ENCODE results near the gene DHX35.
A peak's percentile ranks its signal among the peaks of the same experiment; 100 is the strongest.

DHX35 gene

GRCh38 chr20:39019805-39020325 is 57.7 kb downstream of the DHX35 start:
- Histone ChIP-seq H3K27me3 (ENCODE audit: insufficient read depth, poor library complexity, severe bottlenecking) (no peaks in the 10 kb centered on the region), H3K9me3 (ENCODE audit: severe bottlenecking) (no peaks in the 10 kb centered on the region), H3K36me3 (ENCODE audit: low read depth) (peaks cover 92% of the 10 kb centered on the region), H3K4me3 (ENCODE audit: severe bottlenecking) (no peak overlapping the region), H3K4me1 (ENCODE audit: insufficient read depth, poor library complexity, severe bottlenecking) (peaks cover 11% of the 10 kb centered on the region), H3K27ac (ENCODE audit: poor library complexity, severe bottlenecking) (no peak overlapping the region)
- ATAC-seq (ENCODE audit: low read depth) (no peak), DNase-seq (ENCODE audit: low spot score) (no peak)
- TF ChIP-seq, protein P1, sequence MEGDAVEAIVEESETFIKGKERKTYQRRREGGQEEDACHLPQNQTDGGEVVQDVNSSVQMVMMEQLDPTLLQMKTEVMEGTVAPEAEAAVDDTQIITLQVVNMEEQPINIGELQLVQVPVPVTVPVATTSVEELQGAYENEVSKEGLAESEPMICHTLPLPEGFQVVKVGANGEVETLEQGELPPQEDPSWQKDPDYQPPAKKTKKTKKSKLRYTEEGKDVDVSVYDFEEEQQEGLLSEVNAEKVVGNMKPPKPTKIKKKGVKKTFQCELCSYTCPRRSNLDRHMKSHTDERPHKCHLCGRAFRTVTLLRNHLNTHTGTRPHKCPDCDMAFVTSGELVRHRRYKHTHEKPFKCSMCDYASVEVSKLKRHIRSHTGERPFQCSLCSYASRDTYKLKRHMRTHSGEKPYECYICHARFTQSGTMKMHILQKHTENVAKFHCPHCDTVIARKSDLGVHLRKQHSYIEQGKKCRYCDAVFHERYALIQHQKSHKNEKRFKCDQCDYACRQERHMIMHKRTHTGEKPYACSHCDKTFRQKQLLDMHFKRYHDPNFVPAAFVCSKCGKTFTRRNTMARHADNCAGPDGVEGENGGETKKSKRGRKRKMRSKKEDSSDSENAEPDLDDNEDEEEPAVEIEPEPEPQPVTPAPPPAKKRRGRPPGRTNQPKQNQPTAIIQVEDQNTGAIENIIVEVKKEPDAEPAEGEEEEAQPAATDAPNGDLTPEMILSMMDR (IDR thresholded peaks at IDR 0.05; ENCODE audit: poor library complexity, severe bottlenecking): no peak

GRCh38 chr20:39021748-39022147 is 59.6 kb downstream of the DHX35 start:
- no peak for DNase-seq (ENCODE audit: low spot score)
- H3K4me1 ChIP-seq (ENCODE audit: insufficient read depth, poor library complexity, severe bottlenecking): no peaks in the 10 kb centered on the region
- no peaks in the 10 kb centered on the region for H3K9me3 ChIP-seq (ENCODE audit: severe bottlenecking)
- TF ChIP-seq, protein P1 (IDR thresholded peaks at IDR 0.05; ENCODE audit: poor library complexity, severe bottlenecking): no peak
- peaks cover 89% of the 10 kb centered on the region for H3K36me3 ChIP-seq (ENCODE audit: low read depth)
- no peaks in the 10 kb centered on the region for H3K27me3 ChIP-seq (ENCODE audit: insufficient read depth, poor library complexity, severe bottlenecking)
- H3K4me3 ChIP-seq (ENCODE audit: severe bottlenecking): no peak overlapping the region
- ATAC-seq (ENCODE audit: low read depth): no peak
- H3K27ac ChIP-seq (ENCODE audit: poor library complexity, severe bottlenecking): no peak overlapping the region

- H3K9me3 ChIP-seq (ENCODE audit: severe bottlenecking): no peaks in the 10 kb centered on the region
- ATAC-seq (ENCODE audit: low read depth): no peak
- TF ChIP-seq, protein P1 (IDR thresholded peaks at IDR 0.05; ENCODE audit: poor library complexity, severe bottlenecking): no peak
- H3K27me3 ChIP-seq (ENCODE audit: insufficient read depth, poor library complexity, severe bottlenecking): no peaks in the 10 kb centered on the region
- DNase-seq (ENCODE audit: low spot score): no peak
- H3K4me1 ChIP-seq (ENCODE audit: insufficient read depth, poor library complexity, severe bottlenecking): peaks cover 14% of the 10 kb centered on the region
- peaks cover 84% of the 10 kb centered on the region for H3K36me3 ChIP-seq (ENCODE audit: low read depth)
- no peak overlapping the region for H3K4me3 ChIP-seq (ENCODE audit: severe bottlenecking)
- H3K27ac ChIP-seq (ENCODE audit: poor library complexity, severe bottlenecking): no peak overlapping the region
These were observed 63.7 kb downstream of the DHX35 start for GRCh38 chr20:39025883-39026282.

DNA sequence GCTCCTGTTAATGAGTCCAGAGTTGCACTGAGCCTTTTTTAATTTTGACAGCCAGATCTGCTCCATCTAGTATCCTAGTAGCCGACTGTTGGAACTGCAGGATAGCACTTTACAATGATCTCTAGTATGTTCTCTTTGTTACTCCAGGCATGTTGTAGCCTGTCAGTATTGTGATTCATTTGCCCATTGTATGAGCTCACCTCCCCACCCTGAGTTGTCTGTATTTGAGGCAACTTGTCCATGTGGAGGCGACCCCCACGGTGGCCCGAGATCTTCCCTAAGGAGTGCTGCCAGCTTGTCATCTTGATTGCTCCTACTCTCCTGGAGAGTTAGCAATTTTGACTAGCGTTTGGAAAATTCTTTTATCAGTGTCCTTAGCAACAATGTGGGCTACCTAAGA is 67.2 kb downstream of the DHX35 start:
- peak overlapping the region; percentile 4 for H3K27ac ChIP-seq (ENCODE audit: poor library complexity, severe bottlenecking)
- H3K36me3 ChIP-seq (ENCODE audit: low read depth): peaks cover 77% of the 10 kb centered on the region
- peaks cover 14% of the 10 kb centered on the region for H3K4me1 ChIP-seq (ENCODE audit: insufficient read depth, poor library complexity, severe bottlenecking)
- H3K27me3 ChIP-seq (ENCODE audit: insufficient read depth, poor library complexity, severe bottlenecking): no peaks in the 10 kb centered on the region
- TF ChIP-seq, protein P1 (IDR thresholded peaks at IDR 0.05; ENCODE audit: poor library complexity, severe bottlenecking): no peak
- ATAC-seq (ENCODE audit: low read depth) (peak; percentile 96), DNase-seq (ENCODE audit: low spot score) (no peak)
- H3K4me3 ChIP-seq (ENCODE audit: severe bottlenecking): no peak overlapping the region
- no peaks in the 10 kb centered on the region for H3K9me3 ChIP-seq (ENCODE audit: severe bottlenecking)

DNA sequence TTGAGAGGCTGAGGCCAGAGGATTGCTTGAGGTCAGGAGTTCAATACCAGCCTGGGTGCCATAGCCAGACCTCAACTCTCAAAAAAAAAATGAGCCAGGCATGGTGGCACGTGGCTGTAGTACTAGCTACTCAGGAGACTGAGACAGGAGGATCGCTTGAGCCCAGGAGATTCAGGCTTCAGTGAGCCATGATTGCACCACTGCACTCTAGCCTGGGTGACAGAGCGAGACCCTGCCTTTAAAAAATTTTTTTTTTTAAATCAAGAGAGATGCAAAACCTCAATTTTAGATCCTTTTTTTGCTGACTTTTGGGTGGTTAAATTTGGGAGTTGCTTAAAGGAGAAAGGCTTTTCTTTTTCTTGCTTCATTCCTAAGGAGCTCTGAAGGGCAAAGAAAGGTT is 70.9 kb downstream of the DHX35 start:
- Histone ChIP-seq H3K27me3 (ENCODE audit: insufficient read depth, poor library complexity, severe bottlenecking) (no peaks in the 10 kb centered on the region), H3K36me3 (ENCODE audit: low read depth) (peaks cover 77% of the 10 kb centered on the region), H3K9me3 (ENCODE audit: severe bottlenecking) (no peaks in the 10 kb centered on the region), H3K4me1 (ENCODE audit: insufficient read depth, poor library complexity, severe bottlenecking) (peaks cover 14% of the 10 kb centered on the region), H3K27ac (ENCODE audit: poor library complexity, severe bottlenecking) (no peak overlapping the region), H3K4me3 (ENCODE audit: severe bottlenecking) (no peak overlapping the region)
- no peak for ATAC-seq (ENCODE audit: low read depth)
- no peak for DNase-seq (ENCODE audit: low spot score)
- TF ChIP-seq, protein P1 (IDR thresholded peaks at IDR 0.05; ENCODE audit: poor library complexity, severe bottlenecking): no peak

All from RWPE2 (cell line).